IPS DF 6.9 (cell line): ENCODE data around the gene RIPK4.

Source experiments
- DNase-seq: peaks from one replicate; pipeline ENCODE4 v3.0.0-alpha.2; 2013; ENCODE audit warnings: low read depth, low spot score
- H3K27ac ChIP-seq: one replicate; pipeline ENCODE4 v1.5.1; 2013; ENCODE audit warnings: low read length, control low read depth
- H3K27me3 ChIP-seq: 2 replicates; pipeline ENCODE4 v1.6.1; 2013; ENCODE audit warnings: mild to moderate bottlenecking, low read length; ENCODE audit not compliant: control insufficient read depth, insufficient read depth
- H3K36me3 ChIP-seq: 2 replicates; pipeline ENCODE4 v1.6.1; 2013; ENCODE audit warnings: low read length; ENCODE audit not compliant: control insufficient read depth, insufficient read depth
- H3K4me1 ChIP-seq: 2 replicates; pipeline ENCODE4 v1.6.1; 2013; ENCODE audit warnings: low read length; ENCODE audit not compliant: control insufficient read depth, insufficient read depth
- H3K4me3 ChIP-seq: 2 replicates; pipeline ENCODE4 v1.5.1; 2013; ENCODE audit warnings: mild to moderate bottlenecking, low read length
- H3K9me3 ChIP-seq: 2 replicates; pipeline ENCODE4 v1.6.1; 2013; ENCODE audit warnings: low read length, inconsistent platforms; ENCODE audit not compliant: control insufficient read depth, insufficient read depth
- WGBS: extraction: QIAGEN DNeasy Blood & Tissue Kit; methylation state at CpG from one replicate; pipeline ENCODE4 v1.1.7; 2013; ENCODE audit warnings: mixed read lengths, missing lambda C conversion rate; ENCODE audit not compliant: insufficient read length, insufficient coverage; 5-methylcytosine and 5-hydroxymethylcytosine counted together

Gene RIPK4

DNA sequence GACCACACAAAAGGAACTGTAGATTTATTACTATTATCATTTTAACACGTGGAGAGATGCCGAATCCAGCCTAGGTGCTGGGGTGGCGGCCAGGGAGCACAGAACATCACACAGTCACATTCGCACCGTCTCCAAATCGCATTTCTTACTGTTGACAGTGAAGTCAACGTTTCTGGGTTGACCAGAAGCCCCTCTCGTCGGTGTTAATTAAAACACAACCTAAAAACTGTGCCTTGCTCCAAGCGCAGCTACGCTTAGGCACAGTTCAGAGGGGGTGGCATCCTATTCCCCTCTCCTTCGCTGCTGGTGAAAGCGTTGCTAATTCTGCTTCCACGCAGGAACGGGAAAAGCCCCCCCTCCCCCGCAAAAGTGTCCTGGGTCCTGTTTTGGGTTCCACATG lies 4.1 kb downstream of the RIPK4 start:
- H3K4me1 ChIP-seq, result peaks cover 9% of the 10 kb centered on the region
- H3K4me3 ChIP-seq, result no peak overlapping the region
- no CpG with 5 or more reads among the region's 16 CpGs for WGBS
- H3K27ac ChIP-seq, result no peak overlapping the region
- DNase-seq, result no peak
- no peaks in the 10 kb centered on the region for H3K9me3 ChIP-seq
- peaks cover 40% of the 10 kb centered on the region for H3K27me3 ChIP-seq
- no peaks in the 10 kb centered on the region for H3K36me3 ChIP-seq

DNA sequence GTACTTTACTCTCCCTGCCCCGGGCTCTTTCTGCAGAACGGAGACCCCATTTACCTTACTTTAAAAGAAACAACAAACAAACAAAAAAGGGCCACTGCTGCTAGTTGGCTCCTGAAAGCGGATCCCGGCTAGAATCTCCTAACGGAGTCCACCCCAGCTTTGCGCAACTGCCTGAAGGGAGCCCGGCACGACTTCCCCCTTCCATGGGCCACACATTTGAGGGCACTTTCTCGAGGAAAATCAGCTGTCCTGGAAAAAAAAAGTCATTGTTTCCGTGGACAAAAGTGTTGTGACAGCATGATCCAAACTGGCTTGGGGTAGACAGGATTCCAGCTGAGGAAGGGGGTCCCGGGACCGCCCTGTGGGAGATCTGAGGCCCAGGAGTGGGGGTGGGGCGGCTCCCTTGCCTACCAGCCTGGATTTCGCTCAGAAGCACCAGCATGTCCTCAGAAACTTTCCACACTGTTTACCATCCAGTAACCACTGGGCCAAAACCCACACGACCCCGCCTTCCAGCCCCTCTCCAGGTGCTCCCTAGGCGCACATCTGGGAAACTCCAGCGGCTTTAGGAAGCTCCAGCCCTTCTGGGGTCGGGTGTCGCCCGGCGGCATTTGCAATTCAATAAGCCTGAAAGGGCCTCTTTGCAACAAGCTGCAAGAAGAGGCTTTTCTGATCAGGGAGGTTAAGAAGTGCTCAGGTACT lies 4.8 kb downstream of the RIPK4 start:
- Histone ChIP-seq H3K36me3 (no peaks in the 10 kb centered on the region), H3K9me3 (no peaks in the 10 kb centered on the region), H3K4me3 (no peak overlapping the region; the same call in 1 of the 2 replicates), H3K27me3 (peaks cover 37% of the 10 kb centered on the region), H3K27ac (no peak overlapping the region), H3K4me1 (peaks cover 9% of the 10 kb centered on the region)
- peak; percentile 74 for DNase-seq
- no CpG with 5 or more reads among the region's 22 CpGs for WGBS

DNA sequence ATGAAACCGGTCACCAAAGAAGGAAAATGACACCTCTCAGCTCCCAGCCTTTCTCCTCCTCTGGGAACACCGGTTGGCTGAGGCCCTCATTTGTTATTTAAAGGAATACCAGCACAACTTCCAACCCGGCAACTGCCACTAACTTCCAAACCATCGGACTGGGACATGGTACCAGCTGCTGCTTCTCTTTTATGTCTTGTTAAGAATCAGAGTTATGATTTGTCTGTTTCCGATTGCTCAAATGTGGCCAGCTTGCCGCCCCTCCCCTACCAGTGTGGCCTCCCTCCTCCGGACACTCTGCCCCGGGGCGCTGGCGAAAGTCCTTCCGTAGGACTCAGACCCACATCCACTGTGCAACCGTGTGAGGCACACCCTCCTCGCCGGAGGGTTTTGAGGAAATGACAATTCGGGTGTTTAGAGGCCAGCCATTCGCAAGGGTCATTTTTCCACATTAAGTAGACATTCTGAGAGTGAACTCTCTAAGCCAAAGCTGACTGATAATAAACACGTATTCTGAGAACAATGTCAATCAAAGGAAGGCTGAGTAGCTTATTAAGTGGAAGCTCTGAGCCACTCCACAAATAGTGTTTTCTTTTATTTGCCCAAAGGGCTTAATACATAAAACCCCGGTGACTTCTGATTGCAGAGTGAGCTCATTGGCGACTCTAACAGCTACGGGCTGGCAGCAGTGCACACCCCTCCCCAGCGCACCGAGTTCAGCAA lies 5.5 kb downstream of the RIPK4 start:
- no peak overlapping the region for H3K27ac ChIP-seq
- no peaks in the 10 kb centered on the region for H3K36me3 ChIP-seq
- H3K4me3 ChIP-seq, result no peak overlapping the region; the same call in 1 of the 2 replicates
- WGBS, result no CpG with 5 or more reads among the region's 22 CpGs
- no peak for DNase-seq
- H3K27me3 ChIP-seq, result peaks cover 37% of the 10 kb centered on the region
- H3K9me3 ChIP-seq, result no peaks in the 10 kb centered on the region
- H3K4me1 ChIP-seq, result peaks cover 9% of the 10 kb centered on the region

DNA sequence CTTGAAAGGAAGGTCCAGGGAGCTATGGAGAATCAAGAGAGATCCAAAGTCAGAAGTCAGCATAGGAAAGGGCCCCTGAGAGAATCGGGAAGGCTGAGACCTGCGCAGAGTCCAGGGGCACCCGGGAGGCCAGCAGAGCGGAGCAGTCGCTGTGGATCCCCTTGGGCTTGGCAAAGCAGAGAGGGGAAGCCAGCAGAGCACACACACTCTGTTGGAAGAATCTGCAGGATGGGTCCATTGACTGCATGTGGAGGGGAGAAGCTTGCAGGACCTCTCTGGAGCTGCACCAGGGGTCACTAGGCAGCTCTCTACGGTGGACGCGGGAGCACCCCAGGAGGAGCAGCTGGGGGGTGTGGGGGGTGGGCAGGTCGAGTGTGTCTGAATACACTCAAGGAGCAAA lies 6.4 kb downstream of the RIPK4 start:
- no peak for DNase-seq
- H3K4me3 ChIP-seq, result no peak overlapping the region
- no CpG with 5 or more reads among the region's 9 CpGs for WGBS
- H3K9me3 ChIP-seq, result no peaks in the 10 kb centered on the region
- no peak overlapping the region for H3K27ac ChIP-seq
- H3K36me3 ChIP-seq, result no peaks in the 10 kb centered on the region
- peaks cover 28% of the 10 kb centered on the region for H3K27me3 ChIP-seq
- peaks cover 9% of the 10 kb centered on the region for H3K4me1 ChIP-seq

DNA sequence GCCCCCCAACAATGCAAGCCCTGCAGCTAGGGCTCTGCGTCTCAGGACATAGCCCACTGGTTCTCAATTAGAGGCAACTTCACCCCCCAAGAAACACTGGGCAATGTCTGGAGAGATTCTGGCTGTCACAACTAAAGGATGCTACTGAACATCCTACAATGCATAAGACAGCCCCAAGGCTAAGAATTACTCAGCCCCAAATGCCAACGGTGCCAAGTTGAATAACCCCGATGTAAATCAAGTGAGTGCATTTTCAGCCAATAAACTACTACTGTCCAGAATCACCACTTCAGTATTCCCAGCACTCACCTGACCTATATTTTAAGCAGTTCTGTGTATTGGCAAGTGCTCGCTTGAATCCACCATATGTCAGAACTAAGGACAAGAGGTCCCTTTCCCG lies 6.9 kb downstream of the RIPK4 start:
- Histone ChIP-seq H3K27ac (no peak overlapping the region), H3K27me3 (peaks cover 23% of the 10 kb centered on the region), H3K4me3 (no peak overlapping the region), H3K36me3 (no peaks in the 10 kb centered on the region), H3K4me1 (peaks cover 10% of the 10 kb centered on the region), H3K9me3 (no peaks in the 10 kb centered on the region)
- WGBS, result no CpG with 5 or more reads among the region's 5 CpGs
- no peak for DNase-seq

DNA sequence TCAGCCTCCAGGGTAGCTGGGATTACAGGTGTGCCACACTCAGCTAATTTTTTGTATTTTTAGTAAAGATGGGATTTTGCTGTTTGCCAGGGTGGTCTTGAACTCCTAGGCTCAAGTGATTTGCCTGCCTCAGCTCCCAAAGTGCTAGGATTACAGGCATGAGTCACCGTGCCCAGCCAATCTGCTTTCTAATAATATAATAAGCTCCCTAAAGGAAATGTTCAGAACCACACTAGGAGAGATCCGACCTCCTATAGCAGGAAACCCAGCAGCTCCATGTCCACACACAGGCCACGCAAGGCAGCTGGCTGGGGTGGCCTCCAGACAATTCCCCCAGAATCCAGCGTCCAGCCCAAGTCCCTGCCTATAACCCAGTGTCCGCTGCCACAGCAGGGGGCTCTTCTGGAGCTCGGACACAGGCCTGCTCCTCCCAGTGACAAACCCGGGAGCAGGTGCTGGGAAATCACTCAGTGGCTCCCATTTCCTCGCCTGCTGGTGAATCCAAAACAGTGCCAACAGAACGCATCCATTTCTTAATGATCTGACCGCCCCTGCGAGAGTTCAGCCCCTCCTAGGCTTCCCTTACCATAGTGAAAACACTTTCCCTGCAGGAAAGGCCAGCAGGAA lies 7.5 kb downstream of the RIPK4 start:
- H3K4me1 ChIP-seq, result peaks cover 14% of the 10 kb centered on the region
- H3K9me3 ChIP-seq, result no peaks in the 10 kb centered on the region
- no peak overlapping the region for H3K4me3 ChIP-seq
- DNase-seq, result no peak
- no peak overlapping the region for H3K27ac ChIP-seq
- peaks cover 17% of the 10 kb centered on the region for H3K27me3 ChIP-seq
- no peaks in the 10 kb centered on the region for H3K36me3 ChIP-seq
- WGBS, result no CpG with 5 or more reads among the region's 11 CpGs

DNA sequence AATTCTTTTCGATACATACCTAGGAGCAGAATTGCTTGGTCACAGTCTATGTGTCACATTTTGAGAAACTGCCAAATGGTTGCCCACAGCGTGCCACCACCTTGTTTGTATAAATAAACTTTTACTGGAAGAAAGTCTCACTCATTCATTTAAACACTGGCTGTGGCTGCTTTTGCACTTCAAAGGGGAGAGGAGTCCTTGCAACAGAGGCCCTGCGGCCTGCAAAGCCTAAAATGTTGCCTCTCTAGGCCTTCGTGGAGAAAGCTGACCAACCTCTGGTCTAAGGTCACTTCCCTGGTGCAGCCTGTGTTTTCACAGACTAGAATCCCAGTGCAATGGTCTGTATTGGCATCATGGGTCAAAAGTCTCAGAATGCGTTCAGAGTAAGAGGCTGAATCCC lies 8.3 kb downstream of the RIPK4 start:
- no peak overlapping the region for H3K27ac ChIP-seq
- no peak overlapping the region for H3K4me3 ChIP-seq
- H3K27me3 ChIP-seq, result peaks cover 9% of the 10 kb centered on the region; the same call in 1 of the 2 replicates
- no peaks in the 10 kb centered on the region for H3K36me3 ChIP-seq
- no peaks in the 10 kb centered on the region for H3K9me3 ChIP-seq
- no peak for DNase-seq
- no CpG with 5 or more reads among the region's 5 CpGs for WGBS
- H3K4me1 ChIP-seq, result peaks cover 13% of the 10 kb centered on the region

DNA sequence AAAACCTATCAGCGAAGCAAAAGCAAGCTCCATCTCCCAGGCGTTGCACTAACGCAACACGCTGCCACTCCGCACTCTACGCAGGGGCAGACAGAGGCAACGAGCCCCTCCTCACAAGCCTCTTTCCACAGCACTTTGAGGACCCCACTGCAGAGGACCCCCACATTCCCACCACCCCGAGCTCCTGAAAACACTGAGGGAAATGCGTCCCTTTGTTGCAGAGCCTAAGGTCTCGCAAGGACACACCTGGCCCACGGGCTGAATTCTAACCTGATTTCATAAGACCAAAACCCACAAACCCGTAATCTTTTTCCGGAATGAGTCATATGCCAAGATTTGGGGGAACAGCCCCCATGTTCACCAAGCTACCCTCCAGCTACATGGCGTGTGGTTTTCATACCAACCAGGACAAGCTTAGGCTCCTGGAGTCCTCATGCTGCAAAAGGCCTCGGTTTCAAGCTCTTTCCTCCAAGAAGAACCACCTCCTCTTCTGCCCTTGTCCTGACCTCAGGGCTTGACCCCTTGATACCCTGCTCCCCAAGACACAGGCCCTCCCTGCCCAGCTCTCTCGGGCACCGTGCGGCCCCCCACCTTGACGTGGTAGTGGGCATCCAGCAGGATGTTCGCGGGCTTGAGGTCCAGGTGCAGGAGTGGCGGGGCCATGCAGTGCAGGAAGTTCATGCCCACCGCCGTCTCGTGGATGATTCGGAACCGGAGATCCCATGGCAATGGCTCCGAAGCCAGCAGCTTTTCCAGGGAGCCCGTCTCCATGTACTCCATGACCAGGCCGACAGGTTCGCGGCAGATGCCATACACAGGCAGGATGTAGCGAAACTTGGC lies 10.7 kb downstream of the RIPK4 start:
- no peak for DNase-seq
- Histone ChIP-seq H3K4me1 (peaks cover 20% of the 10 kb centered on the region), H3K27ac (no peak overlapping the region), H3K36me3 (no peaks in the 10 kb centered on the region), H3K27me3 (no peaks in the 10 kb centered on the region; the same call in 1 of the 2 replicates), H3K9me3 (no peaks in the 10 kb centered on the region), H3K4me3 (no peak overlapping the region)
- WGBS, result no CpG with 5 or more reads among the region's 33 CpGs

DNA sequence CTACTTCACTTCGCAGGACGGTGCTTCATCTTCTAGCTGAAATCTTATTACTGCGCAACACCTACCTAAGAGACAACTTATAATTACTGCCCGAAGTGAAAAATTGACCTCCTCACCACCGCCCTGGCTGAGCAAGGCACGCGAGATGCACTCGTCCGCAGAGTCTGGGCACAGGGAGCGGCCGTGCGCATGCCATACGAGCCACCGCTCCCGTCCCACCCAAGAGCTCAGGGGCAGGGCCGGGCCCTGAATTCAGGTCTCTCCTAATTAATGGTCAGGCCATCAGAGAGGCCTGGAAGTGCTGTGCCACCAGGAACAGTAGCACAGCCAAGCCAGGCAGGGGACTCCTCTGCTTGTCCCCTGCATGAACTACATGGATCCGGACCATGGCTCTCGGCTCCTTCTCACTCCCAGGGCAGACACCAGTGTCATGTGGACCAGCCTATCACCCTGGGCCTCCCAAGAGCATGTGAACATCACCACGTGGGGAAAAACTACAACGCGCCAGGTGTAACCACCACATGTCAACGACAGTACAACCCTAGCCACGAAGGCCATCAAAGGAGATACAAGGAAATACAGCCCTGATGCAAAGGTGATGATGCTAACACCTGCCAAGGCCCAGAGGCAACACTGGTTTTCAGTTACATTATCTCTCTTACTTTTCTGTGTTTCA lies 11.5 kb downstream of the RIPK4 start:
- Histone ChIP-seq H3K4me3 (no peak overlapping the region), H3K27ac (no peak overlapping the region), H3K4me1 (peaks cover 15% of the 10 kb centered on the region), H3K36me3 (no peaks in the 10 kb centered on the region), H3K9me3 (no peaks in the 10 kb centered on the region), H3K27me3 (no peaks in the 10 kb centered on the region)
- no CpG with 5 or more reads among the region's 23 CpGs for WGBS
- no peak for DNase-seq
